Renal cortex interstitium (tissue), 11 donors: ENCODE measurements around the gene GNG4. TPM values are rescaled to one million over a fixed set of nuclear protein-coding genes. Genes with fewer than 3 reads are reported as not detected.
A peak's percentile ranks its signal among the peaks of the same experiment; 100 is the strongest.
"Not testable (repeated sequence)": the region's sequence is repeated elsewhere in the genome, so short reads cannot be mapped to it uniquely, and the experiment has no call there.

Experiments used
- DNase-seq, 11 donors: peaks; one replicate each; pipeline ENCODE4 v3.0.0-alpha.2; 2013; ENCODE audit warnings: low read depth in 9 of 11, low spot score in 4 of 11; ENCODE audit errors: extremely low read depth in 1 of 11
- polyA plus RNA-seq, 3 donors: library from polyadenylated mRNA; unstranded; fragments of 120-200 nt; gene quantifications; one replicate each; pipeline ENCODE4 v1.2.1, GENCODE V29; 2013; ENCODE audit not compliant: insufficient read length in 3 of 3

Gene GNG4
- polyA plus RNA-seq, 3 donors, result 3.7 to 4.5 (median 4.1) TPM

DNA sequence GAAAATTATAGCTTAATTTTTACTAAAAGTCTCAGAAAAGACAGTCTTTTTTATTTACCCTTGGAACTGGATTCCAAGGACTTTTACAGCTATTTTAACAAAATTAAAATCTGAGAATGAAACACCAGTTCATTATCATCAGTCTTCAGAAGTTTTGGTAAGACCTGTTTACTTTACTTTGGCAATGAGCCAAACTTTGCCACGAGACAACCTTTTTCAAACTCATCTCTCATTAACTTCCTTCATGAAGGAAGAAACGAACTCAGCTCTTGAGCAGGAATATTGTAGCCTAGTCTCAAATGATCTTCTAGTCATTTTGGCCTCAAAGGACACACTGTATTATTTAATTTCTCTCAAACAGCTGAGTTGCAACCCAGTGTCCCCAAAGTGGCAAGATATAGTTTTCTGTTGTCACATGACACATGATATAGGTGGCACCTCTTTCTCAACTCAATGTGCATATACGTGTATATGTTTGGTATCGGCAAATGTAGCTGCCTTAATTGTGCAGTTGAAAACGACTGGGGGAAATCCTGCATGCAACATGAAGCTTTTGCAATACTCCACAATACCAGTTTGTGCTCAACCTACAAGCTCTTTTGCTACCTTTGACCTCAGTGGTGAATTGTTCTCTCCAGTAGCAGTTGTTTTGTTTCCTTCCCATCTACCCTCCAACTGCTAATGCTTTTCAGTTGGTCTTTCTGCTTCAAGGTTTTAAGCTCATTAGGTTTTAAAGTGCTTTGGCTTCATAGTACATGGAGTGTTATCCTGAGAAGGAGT lies 8.4 kb upstream of the GNG4 start:
- no peak for DNase-seq

DNA sequence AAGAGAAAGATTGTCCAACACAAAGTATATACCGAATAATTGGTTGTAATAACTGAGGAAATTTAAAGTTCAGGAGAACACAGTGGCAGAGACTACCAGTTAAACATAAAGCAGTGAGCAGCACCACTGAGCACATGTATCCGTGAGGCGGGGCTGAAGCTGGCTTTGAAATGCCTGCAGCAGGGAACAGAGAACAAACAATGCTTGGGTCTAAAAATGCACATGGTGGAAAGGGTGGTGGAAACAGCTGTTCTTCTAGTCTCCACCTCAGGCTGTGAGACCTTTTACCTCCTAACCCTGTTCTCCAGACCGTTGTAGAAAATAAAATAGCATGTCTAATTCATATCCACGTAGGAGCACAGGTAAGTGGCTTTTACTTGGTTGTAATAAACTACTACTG lies 7.7 kb upstream of the GNG4 start:
- DNase-seq, result no peak

DNA sequence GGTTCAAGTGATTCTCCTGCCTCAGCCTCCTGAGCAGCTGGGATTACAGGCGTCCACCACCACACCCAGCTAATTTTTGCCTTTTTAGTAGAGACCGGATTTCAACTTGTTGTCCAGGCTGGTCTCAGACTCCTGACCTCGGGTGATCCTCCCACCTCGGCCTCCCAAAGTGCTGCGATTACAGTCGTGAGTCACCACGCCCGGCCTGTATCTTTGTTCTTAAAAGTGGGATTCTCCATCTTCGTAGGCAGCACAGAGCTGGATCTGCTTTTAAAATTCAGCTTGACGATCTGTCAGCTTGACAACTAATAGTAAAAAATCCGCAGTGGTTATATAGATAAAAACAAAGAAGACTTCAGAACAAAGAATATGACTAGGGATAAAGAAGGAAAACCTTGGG lies 2.8 kb upstream of the GNG4 start:
- DNase-seq, result no peak

DNA sequence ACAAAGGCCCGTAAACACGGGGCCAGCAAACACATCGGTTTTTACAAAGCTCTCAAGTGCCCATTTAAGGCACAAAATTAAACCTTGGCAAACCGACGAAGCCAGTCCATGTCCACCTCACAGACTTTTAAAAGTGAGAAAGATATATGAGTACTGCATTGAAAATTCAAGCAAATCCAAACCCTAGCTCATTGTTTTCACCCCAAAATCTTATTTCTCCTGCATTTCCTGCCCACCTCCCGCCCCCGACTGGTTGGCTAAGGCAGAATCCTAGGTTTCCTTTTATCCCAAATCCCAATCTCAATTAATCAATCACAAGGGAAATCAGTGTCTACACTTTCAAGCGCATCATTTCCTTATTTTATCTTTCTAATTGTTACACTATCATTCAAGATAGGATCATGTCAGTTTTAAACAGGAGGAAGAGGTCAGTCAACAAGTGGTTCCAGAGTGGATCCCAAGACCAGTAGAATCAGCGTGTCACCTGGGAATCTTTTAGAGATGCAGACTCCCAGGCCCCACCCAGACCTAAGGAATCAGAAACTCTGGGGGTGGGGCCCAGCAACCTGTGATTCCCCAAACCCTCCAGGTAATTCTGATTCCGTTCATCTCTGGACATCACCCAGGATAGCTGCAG lies 1.7 kb upstream of the GNG4 start:
- DNase-seq, result no peak

- peak in 5 of 11 donors; percentile 3 to 24 (median 16) for DNase-seq
Measured at GRCh38 chr1:235650341-235651169, 971 bp upstream of the GNG4 start.

GRCh38 chr1:235648954-235649367 lies 623 bp downstream of the GNG4 start:
- peak in 8 of 11 donors; percentile 31 to 80 (median 70) for DNase-seq

- peak in 2 of 11 donors; percentile 8 to 15 for DNase-seq
Measured at GRCh38 chr1:235648407-235648907, 1.1 kb downstream of the GNG4 start.

DNA sequence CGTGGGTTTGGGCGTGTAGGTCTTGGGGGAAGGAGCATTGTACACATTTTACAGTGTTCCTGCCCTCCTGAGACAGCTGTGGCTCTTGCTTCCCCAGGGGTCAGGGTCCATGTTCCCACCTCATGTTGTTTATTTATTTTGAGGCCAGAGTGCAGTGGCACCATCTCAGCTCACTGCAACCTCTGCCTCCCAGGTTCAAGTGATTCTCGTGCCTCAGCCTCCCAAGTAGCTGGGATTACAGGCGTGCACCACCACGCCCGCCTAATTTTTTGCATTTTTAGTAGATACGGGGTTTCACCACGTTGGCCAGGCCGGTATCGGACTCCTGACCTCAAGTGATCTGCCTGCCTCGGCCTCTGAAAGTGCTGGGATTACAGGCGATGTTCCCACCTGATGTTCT lies 2.0 kb downstream of the GNG4 start:
- not testable (repeated sequence) for DNase-seq

GRCh38 chr1:235646463-235646862 lies 3.1 kb downstream of the GNG4 start:
- DNase-seq, result no peak

DNA sequence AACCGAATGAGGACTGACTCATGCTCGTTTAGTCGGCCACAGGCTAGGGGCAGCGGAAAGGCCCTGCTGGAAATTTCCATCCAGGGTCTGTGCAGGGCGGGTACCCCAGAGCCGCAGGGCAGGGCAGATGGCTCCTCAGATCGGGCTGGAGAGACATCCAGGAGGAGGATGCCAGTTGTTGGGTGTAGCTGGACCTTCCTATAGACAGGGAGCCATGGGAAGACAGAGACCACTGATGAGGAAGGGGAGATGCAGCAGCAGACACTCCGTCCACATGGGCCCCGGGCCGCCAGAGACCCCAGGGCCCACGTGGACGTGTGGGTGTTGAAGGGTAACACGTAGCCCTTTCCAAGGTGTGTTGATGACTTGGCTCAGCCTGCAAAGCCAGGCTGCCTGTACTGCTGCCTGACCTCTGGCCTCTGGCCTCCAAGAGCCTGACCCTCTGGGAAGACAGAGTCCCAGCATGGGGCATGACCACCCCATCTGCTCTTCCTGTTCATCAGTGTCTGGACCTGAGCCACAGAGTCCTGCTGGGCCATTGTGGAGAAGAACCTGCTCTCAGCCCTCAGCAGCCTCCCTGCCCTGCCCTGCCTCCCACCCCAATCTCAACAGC lies 4.8 kb downstream of the GNG4 start:
- no peak for DNase-seq

- no peak for DNase-seq
Measured at GRCh38 chr1:235643837-235644692, 5.5 kb downstream of the GNG4 start.

- DNase-seq, result no peak
Measured at GRCh38 chr1:235642943-235643371, 6.6 kb downstream of the GNG4 start.

GRCh38 chr1:235642011-235642942 lies 7.3 kb downstream of the GNG4 start:
- DNase-seq, result no peak

- DNase-seq, result no peak
Measured at GRCh38 chr1:235640580-235640979, 9.0 kb downstream of the GNG4 start.

DNA sequence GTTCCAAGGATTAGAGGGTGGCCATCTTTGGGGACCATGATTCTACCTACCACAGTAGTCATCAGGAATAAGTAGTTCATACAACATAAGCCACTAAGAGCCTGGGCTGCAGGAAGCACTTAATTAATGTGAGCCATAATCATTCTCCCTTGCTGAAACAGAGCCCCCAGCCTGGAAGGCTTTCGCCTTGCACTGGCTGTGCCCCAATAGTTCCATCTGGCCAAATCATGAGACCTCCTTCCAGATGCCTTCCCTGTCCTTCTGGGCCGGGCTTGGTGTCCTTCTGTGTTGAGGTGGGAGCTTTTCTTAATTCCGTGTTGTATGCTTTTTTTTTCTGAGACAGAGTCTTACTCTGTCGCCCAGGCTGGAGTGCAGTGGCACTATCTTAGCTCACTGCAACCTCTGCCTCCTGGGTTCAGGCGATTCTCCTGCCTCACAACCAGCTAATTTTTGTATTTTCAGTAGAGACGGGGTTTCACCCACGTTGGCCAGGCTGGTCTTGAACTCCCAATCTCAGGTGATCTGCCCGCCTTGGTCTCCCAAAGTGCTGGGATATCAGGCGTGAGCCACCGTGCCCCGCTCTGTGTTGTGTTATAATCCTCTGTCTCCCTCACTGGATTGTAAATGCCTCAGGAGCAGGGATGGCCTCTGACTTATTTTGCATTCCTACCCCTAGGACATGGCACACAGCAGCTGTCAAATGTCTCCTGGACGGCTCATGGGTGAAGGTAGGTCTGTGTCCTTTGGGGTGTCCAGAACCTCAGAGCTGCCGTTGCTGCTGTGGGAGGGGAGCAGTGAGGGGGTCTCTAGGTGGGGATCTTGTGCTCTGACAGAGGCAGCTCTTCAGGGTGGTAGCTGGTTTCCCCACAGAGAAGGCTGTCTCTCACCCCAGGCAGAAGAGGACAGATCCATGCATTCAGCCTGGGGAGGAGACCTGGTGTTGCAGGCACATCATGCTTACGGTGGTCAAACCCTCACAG lies 10.1 kb downstream of the GNG4 start:
- DNase-seq, result no peak

GRCh38 chr1:235638612-235639011 lies 11.0 kb downstream of the GNG4 start:
- not testable (repeated sequence) for DNase-seq
